ENCODE measurements around the gene PCA3. TPM values are rescaled to one million over a fixed set of nuclear protein-coding genes. Genes with fewer than 3 reads are reported as not detected.

PCA3 gene
- total RNA-seq, 4 donors from 2014 or later, result not detected

GRCh38 chr9:76793784-76794431, 29.7 kb downstream of the PCA3 start:
- ATAC-seq (no peak), DNase-seq (no peak)
- no peaks in the 10 kb centered on the region for H3K4me1 ChIP-seq
- intact Hi-C loops (cut with DNase I; ENCODE audit: low total_unique reads), result no loop called here
- no peak overlapping the region for H3K27ac ChIP-seq
- H3K27me3 ChIP-seq, result no peaks in the 10 kb centered on the region
- no peaks in the 10 kb centered on the region for H3K9me3 ChIP-seq
- TF ChIP-seq CTCF (IDR thresholded peaks at IDR 0.05 in 4 of 5, conservative IDR thresholded peaks at IDR 0.05 in 1 of 5), result no peak
- H3K4me3 ChIP-seq, result no peak overlapping the region
- in situ Hi-C loops (cut with MboI; ENCODE audit: low sequenced_read_pairs in 4 of 4), result no loop called here
- H3K36me3 ChIP-seq, result no peaks in the 10 kb centered on the region

- Histone ChIP-seq H3K27me3 (no peaks in the 10 kb centered on the region), H3K36me3 (no peaks in the 10 kb centered on the region), H3K4me3 (no peak overlapping the region), H3K27ac (no peak overlapping the region), H3K9me3 (no peaks in the 10 kb centered on the region), H3K4me1 (no peaks in the 10 kb centered on the region)
- TF ChIP-seq CTCF (IDR thresholded peaks at IDR 0.05 in 4 of 5, conservative IDR thresholded peaks at IDR 0.05 in 1 of 5), result no peak
- no peak for ATAC-seq
- DNase-seq, result no peak
- in situ Hi-C loops (cut with MboI; ENCODE audit: low sequenced_read_pairs in 4 of 4) (no loop called here), intact Hi-C loops (cut with DNase I; ENCODE audit: low total_unique reads) (no loop called here)
These were observed 32.1 kb downstream of the PCA3 start for GRCh38 chr9:76796296-76796695.

- no peaks in the 10 kb centered on the region for H3K36me3 ChIP-seq
- TF ChIP-seq POLR2A (IDR thresholded peaks at IDR 0.05) (no peak), CTCF (IDR thresholded peaks at IDR 0.05 in 4 of 5, conservative IDR thresholded peaks at IDR 0.05 in 1 of 5) (no peak)
- H3K4me3 ChIP-seq, result no peak overlapping the region
- H3K4me1 ChIP-seq, result no peaks in the 10 kb centered on the region
- intact Hi-C loops (cut with DNase I; ENCODE audit: low total_unique reads) (no loop called here), in situ Hi-C loops (cut with MboI; ENCODE audit: low sequenced_read_pairs in 4 of 4) (no loop called here)
- no peak overlapping the region for H3K27ac ChIP-seq
- no peaks in the 10 kb centered on the region for H3K27me3 ChIP-seq
- H3K9me3 ChIP-seq, result no peaks in the 10 kb centered on the region
- no peak for ATAC-seq
- DNase-seq, result no peak
These were observed 34.3 kb downstream of the PCA3 start for GRCh38 chr9:76798527-76798926.

- Histone ChIP-seq H3K4me1 (no peaks in the 10 kb centered on the region), H3K36me3 (no peaks in the 10 kb centered on the region), H3K4me3 (no peak overlapping the region), H3K27me3 (no peaks in the 10 kb centered on the region), H3K9me3 (no peaks in the 10 kb centered on the region), H3K27ac (no peak overlapping the region)
- DNase-seq, result no peak
- in situ Hi-C loops (cut with MboI; ENCODE audit: low sequenced_read_pairs in 4 of 4) (no loop called here), intact Hi-C loops (cut with DNase I; ENCODE audit: low total_unique reads) (no loop called here)
- TF ChIP-seq CTCF (IDR thresholded peaks at IDR 0.05 in 4 of 5, conservative IDR thresholded peaks at IDR 0.05 in 1 of 5), result no peak
- TF ChIP-seq POLR2A (IDR thresholded peaks at IDR 0.05), result no peak
- ATAC-seq, result no peak
These were observed 35.2 kb downstream of the PCA3 start for GRCh38 chr9:76799473-76799872.

- Histone ChIP-seq H3K27ac (no peak overlapping the region), H3K4me1 (no peaks in the 10 kb centered on the region), H3K9me3 (no peaks in the 10 kb centered on the region), H3K27me3 (no peaks in the 10 kb centered on the region), H3K36me3 (no peaks in the 10 kb centered on the region), H3K4me3 (no peak overlapping the region)
- no peak for TF ChIP-seq CTCF (IDR thresholded peaks at IDR 0.05 in 4 of 5, conservative IDR thresholded peaks at IDR 0.05 in 1 of 5)
- TF ChIP-seq POLR2A (IDR thresholded peaks at IDR 0.05), result no peak
- no peak for DNase-seq
- no peak for ATAC-seq
- intact Hi-C loops (cut with DNase I; ENCODE audit: low total_unique reads) (no loop called here), in situ Hi-C loops (cut with MboI; ENCODE audit: low sequenced_read_pairs in 4 of 4) (loop anchor here in 3 of 4 donors (25.0 kb wide), 2 partner anchors 186 to 336 kb away; no protein-coding TSS in a partner anchor)
These were observed 36.7 kb downstream of the PCA3 start for GRCh38 chr9:76800901-76801300.
